Progenitor cell of endocrine pancreas (in vitro differentiated cells): ENCODE data around the gene CCDC154. TPM values are rescaled to one million over a fixed set of nuclear protein-coding genes. Genes with fewer than 3 reads are reported as not detected.

Experiments used
- DNase-seq: peaks from one replicate; pipeline ENCODE4 v3.0.0; 2021; ENCODE audit warnings: low spot score; ENCODE audit not compliant: unreplicated experiment
- H3K27ac Mint-ChIP-seq: 2 replicates; pipeline ENCODE4 v1.8.0; 2021; ENCODE audit warnings: mild to moderate bottlenecking, moderate library complexity, mixed read lengths
- H3K27me3 Mint-ChIP-seq: 2 replicates; pipeline ENCODE4 v1.8.0; 2021; ENCODE audit warnings: mixed read lengths
- H3K36me3 Mint-ChIP-seq: 2 replicates; pipeline ENCODE4 v1.8.0; 2022; ENCODE audit warnings: mixed read lengths; ENCODE audit not compliant: insufficient read depth
- H3K4me1 Mint-ChIP-seq: 2 replicates; pipeline ENCODE4 v1.8.0; 2021; ENCODE audit warnings: low read depth, mixed read lengths
- H3K4me3 Mint-ChIP-seq: 2 replicates; pipeline ENCODE4 v1.8.0; 2021; ENCODE audit warnings: low read depth, mild to moderate bottlenecking, moderate library complexity, mixed read lengths
- H3K9me3 Mint-ChIP-seq: 2 replicates; pipeline ENCODE4 v1.8.0; 2021; ENCODE audit warnings: low read depth, mixed read lengths
- total RNA-seq: library from RNA; stranded (reverse); gene quantifications from 2 replicates; pipeline ENCODE4 v1.2.1, GENCODE V29; 2021
- TF ChIP-seq, protein P1 (sequence below): fragments of 200-600 bp; sonication (generic); IDR thresholded peaks from one replicate; pipeline ENCODE4 v1.5.0; 2021; ENCODE audit warnings: antibody characterized with exemption, mild to moderate bottlenecking; ENCODE audit not compliant: unreplicated experiment

CCDC154 gene
- total RNA-seq, 1 donor from 2014 or later = 5.7 TPM

DNA sequence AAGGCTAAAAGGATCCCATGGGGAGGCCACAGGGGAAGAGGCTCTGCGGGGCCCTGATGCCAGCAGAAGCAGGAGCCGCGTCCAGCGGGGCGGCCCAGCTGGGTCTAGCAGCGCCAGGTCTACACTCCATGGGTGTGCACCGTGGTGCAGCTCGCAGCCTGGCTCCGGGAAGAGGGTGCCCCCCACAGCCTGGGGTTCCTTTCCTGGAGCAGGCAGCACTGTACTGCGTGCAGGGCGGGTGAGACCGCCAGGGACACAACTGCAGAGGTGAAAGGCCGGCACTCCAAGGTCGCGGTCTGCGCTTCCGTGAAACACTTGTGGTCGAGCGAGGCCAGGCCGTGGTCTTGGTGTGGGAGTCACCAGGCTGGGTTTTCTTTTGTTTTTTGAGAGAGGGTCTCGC lies 6.5 kb upstream of the CCDC154 start:
- peaks cover 2% of the 10 kb centered on the region for H3K36me3 Mint-ChIP-seq
- no peaks in the 10 kb centered on the region for H3K4me1 Mint-ChIP-seq
- TF ChIP-seq, protein P1, sequence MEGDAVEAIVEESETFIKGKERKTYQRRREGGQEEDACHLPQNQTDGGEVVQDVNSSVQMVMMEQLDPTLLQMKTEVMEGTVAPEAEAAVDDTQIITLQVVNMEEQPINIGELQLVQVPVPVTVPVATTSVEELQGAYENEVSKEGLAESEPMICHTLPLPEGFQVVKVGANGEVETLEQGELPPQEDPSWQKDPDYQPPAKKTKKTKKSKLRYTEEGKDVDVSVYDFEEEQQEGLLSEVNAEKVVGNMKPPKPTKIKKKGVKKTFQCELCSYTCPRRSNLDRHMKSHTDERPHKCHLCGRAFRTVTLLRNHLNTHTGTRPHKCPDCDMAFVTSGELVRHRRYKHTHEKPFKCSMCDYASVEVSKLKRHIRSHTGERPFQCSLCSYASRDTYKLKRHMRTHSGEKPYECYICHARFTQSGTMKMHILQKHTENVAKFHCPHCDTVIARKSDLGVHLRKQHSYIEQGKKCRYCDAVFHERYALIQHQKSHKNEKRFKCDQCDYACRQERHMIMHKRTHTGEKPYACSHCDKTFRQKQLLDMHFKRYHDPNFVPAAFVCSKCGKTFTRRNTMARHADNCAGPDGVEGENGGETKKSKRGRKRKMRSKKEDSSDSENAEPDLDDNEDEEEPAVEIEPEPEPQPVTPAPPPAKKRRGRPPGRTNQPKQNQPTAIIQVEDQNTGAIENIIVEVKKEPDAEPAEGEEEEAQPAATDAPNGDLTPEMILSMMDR = no peak
- no peak overlapping the region for H3K27ac Mint-ChIP-seq
- no peak overlapping the region for H3K4me3 Mint-ChIP-seq
- no peaks in the 10 kb centered on the region for H3K9me3 Mint-ChIP-seq
- no peaks in the 10 kb centered on the region for H3K27me3 Mint-ChIP-seq
- no peak for DNase-seq

DNA sequence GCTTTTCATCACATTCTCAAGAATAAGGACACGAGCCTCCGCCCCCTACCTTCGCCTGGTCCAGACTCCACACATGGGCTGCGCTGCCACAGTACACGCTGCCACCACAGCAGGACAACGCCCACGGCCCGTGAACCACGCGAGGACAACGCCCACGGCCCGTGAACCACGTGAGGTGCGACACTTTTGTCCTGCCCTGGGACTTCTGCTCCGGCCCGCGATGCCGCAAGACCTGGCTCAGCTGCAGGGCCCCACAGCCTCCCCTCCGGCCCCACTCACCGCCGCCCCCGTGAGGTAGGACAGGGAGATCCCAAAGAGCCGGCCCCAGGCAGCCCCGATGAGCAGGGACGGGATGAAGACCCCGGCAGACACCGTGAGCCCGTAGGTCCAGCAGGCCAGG lies 5.9 kb upstream of the CCDC154 start:
- TF ChIP-seq, protein P1 = no peak
- no peak for DNase-seq
- no peaks in the 10 kb centered on the region for H3K27me3 Mint-ChIP-seq
- peaks cover 2% of the 10 kb centered on the region for H3K36me3 Mint-ChIP-seq
- no peak overlapping the region for H3K4me3 Mint-ChIP-seq
- no peaks in the 10 kb centered on the region for H3K4me1 Mint-ChIP-seq
- no peaks in the 10 kb centered on the region for H3K9me3 Mint-ChIP-seq
- no peak overlapping the region for H3K27ac Mint-ChIP-seq

DNA sequence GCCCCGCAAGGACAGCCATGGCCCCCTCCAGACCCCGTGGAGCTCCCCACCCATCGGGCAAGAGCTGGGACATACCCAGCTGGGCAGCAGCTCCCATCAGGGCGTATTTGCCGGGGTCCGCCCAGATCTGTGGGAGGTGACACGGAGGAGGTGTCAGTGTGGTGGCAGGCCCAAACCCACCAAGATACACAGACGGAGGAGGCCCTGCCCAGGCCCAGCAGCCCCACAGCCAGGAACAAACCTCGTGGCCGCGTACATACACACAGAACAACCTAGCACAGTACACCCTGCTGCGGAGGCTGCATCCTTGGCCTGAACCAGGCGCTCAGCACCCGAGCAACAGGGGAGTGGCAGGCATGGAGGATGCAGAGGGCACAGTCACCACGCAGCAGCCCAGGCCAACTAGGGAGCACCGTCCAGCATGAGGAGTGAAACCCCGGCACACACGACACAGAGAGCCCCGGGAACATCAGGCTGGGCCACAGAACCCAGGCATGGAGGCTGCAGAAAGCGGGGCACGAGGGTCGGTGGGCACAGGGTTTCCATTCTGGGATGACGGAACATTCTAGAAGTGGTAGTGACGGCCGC lies 4.9 kb upstream of the CCDC154 start:
- DNase-seq = no peak
- TF ChIP-seq, protein P1 = no peak
- Mint-ChIP-seq H3K4me3 (no peak overlapping the region), H3K27me3 (no peaks in the 10 kb centered on the region), H3K4me1 (no peaks in the 10 kb centered on the region), H3K36me3 (peaks cover 2% of the 10 kb centered on the region), H3K27ac (no peak overlapping the region), H3K9me3 (no peaks in the 10 kb centered on the region)

DNA sequence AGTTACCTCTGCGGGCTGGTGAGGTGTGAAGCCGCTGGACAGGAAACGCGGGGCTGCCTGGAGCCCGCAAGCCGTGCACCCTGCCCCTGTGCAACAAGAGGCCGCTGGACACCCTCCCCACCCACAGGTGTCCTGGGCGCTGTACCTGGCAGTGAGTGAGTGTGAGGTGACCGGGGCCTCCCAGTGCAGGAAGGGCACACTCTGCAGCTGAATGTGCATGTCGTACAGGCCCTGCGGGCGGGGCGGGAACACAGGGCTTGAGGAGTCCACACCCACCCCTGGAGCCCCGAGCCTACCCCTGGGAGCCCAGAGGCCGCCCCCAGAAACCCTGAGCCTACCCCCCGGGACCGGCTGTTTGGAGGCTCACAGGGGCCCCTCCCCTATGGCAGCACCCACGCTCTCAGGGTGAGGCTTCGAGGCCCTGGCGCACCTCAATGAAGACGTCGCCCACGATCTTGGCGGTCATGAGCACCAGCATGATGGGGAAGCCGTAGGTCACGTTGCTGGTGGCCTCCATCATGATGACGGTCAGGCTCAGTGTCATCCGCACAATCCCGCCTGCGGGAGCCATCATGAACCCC lies 4.3 kb upstream of the CCDC154 start:
- H3K4me1 Mint-ChIP-seq = no peaks in the 10 kb centered on the region
- H3K4me3 Mint-ChIP-seq = no peak overlapping the region
- H3K36me3 Mint-ChIP-seq = peaks cover 2% of the 10 kb centered on the region
- DNase-seq = no peak
- H3K27ac Mint-ChIP-seq = no peak overlapping the region
- TF ChIP-seq, protein P1 = no peak
- no peaks in the 10 kb centered on the region for H3K27me3 Mint-ChIP-seq
- no peaks in the 10 kb centered on the region for H3K9me3 Mint-ChIP-seq

DNA sequence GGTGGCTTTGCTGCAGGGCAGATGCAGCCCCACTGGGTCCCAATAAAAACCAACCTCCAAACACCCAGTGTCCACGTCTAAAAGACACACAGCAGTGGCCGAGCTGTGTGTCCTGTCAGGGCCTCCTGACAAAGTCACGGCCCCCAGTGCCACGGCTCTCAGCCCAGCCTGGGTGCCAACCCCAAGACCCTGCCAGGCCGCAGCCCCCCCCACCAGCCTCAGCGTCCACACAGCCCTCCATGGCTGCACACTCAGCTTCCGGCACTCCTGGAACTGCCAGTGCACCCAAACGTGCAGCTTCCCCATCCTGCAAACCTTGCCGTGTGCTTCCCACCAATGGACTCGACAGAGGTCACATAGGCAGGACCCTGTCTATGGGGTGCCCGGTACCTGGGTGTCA lies 3.6 kb upstream of the CCDC154 start:
- Mint-ChIP-seq H3K4me3 (no peak overlapping the region), H3K36me3 (peaks cover 2% of the 10 kb centered on the region), H3K9me3 (no peaks in the 10 kb centered on the region), H3K4me1 (no peaks in the 10 kb centered on the region), H3K27me3 (no peaks in the 10 kb centered on the region), H3K27ac (no peak overlapping the region)
- TF ChIP-seq, protein P1 = no peak
- no peak for DNase-seq
